NB4 (cell line): Measurements from ENCODE around the gene ZRANB3.

Source experiments
- CTCF ChIP-seq: IDR thresholded peaks from one replicate; pipeline ENCODE4 v1.5.1; 2012; ENCODE audit warnings: low read depth, low read length
- POLR2A ChIP-seq: IDR thresholded peaks from 2 replicates; pipeline ENCODE4 v1.6.1; 2011; ENCODE audit warnings: mild to moderate bottlenecking; ENCODE audit not compliant: insufficient read length; ENCODE audit errors: extremely low read depth

- TF ChIP-seq CTCF (no peak), POLR2A (no peak)
Observed at GRCh38 chr2:135162786-135163185, 368.2 kb downstream of the ZRANB3 start.
